Parathyroid adenoma (tissue), 2 donors: ENCODE data around the gene TBC1D7.

Experiments used
- H2AFZ ChIP-seq: fragments of 300-600 bp; sonication (generic); one replicate; pipeline ENCODE4 v1.7.0; 2017; ENCODE audit warnings: antibody characterized with exemption, mild to moderate bottlenecking
- H3K27ac ChIP-seq: fragments of 300-600 bp; sonication (generic); one replicate; pipeline ENCODE4 v1.7.0; 2017
- H3K27me3 ChIP-seq: fragments of 300-600 bp; sonication (generic); one replicate; pipeline ENCODE4 v1.7.0; 2017; ENCODE audit warnings: low read length; ENCODE audit not compliant: control insufficient read depth, insufficient read depth
- H3K36me3 ChIP-seq: fragments of 300-600 bp; sonication (generic); one replicate; pipeline ENCODE4 v1.7.0; 2017; ENCODE audit warnings: low read length; ENCODE audit not compliant: control insufficient read depth, insufficient read depth
- H3K4me1 ChIP-seq: fragments of 300-600 bp; sonication (generic); one replicate; pipeline ENCODE4 v1.7.0; 2017; ENCODE audit warnings: control low read depth
- H3K4me2 ChIP-seq: fragments of 300-600 bp; sonication (generic); one replicate; pipeline ENCODE4 v1.7.0; 2017; ENCODE audit warnings: low read length
- H3K4me3 ChIP-seq: fragments of 300-600 bp; sonication (generic); one replicate; pipeline ENCODE4 v1.7.0; 2017; ENCODE audit warnings: low read depth, low read length
- H3K79me2 ChIP-seq: fragments of 300-600 bp; sonication (generic); one replicate; pipeline ENCODE4 v1.7.0; 2017; ENCODE audit warnings: control low read depth
- H3K9ac ChIP-seq: fragments of 300-600 bp; sonication (generic); one replicate; pipeline ENCODE4 v1.7.0; 2017; ENCODE audit warnings: mild to moderate bottlenecking
- H3K9me3 ChIP-seq: fragments of 300-600 bp; sonication (generic); one replicate; pipeline ENCODE4 v1.7.0; 2017; ENCODE audit warnings: low read length; ENCODE audit not compliant: control insufficient read depth
- CTCF ChIP-seq: fragments of 300-600 bp; sonication (generic); IDR thresholded peaks from one replicate; pipeline ENCODE4 v1.7.0; 2017; ENCODE audit warnings: antibody characterized with exemption, mild to moderate bottlenecking
- donor health status: primary hyperparathyroidism.

Gene TBC1D7

GRCh38 chr6:13273931-13274706 is 54.2 kb downstream of the TBC1D7 start:
- no peak overlapping the region for H3K4me3 ChIP-seq
- H3K36me3 ChIP-seq = no peaks in the 10 kb centered on the region
- H3K9me3 ChIP-seq = no peaks in the 10 kb centered on the region
- H3K4me1 ChIP-seq = no peaks in the 10 kb centered on the region
- no peaks in the 10 kb centered on the region for H3K27me3 ChIP-seq
- TF ChIP-seq CTCF = no peak
- H3K27ac ChIP-seq = no peak overlapping the region
- H3K79me2 ChIP-seq = no peaks in the 10 kb centered on the region
- no peak overlapping the region for H3K4me2 ChIP-seq
- no peak overlapping the region for H2AFZ ChIP-seq
- no peak overlapping the region for H3K9ac ChIP-seq

- no peaks in the 10 kb centered on the region for H3K79me2 ChIP-seq
- no peaks in the 10 kb centered on the region for H3K27me3 ChIP-seq
- no peak overlapping the region for H3K4me2 ChIP-seq
- H2AFZ ChIP-seq = no peak overlapping the region
- H3K9me3 ChIP-seq = no peaks in the 10 kb centered on the region
- no peak for TF ChIP-seq CTCF
- no peak overlapping the region for H3K4me3 ChIP-seq
- no peak overlapping the region for H3K9ac ChIP-seq
- no peaks in the 10 kb centered on the region for H3K4me1 ChIP-seq
- H3K36me3 ChIP-seq = no peaks in the 10 kb centered on the region
- no peak overlapping the region for H3K27ac ChIP-seq
Observed at GRCh38 chr6:13273202-13273930, 55.0 kb downstream of the TBC1D7 start.

DNA sequence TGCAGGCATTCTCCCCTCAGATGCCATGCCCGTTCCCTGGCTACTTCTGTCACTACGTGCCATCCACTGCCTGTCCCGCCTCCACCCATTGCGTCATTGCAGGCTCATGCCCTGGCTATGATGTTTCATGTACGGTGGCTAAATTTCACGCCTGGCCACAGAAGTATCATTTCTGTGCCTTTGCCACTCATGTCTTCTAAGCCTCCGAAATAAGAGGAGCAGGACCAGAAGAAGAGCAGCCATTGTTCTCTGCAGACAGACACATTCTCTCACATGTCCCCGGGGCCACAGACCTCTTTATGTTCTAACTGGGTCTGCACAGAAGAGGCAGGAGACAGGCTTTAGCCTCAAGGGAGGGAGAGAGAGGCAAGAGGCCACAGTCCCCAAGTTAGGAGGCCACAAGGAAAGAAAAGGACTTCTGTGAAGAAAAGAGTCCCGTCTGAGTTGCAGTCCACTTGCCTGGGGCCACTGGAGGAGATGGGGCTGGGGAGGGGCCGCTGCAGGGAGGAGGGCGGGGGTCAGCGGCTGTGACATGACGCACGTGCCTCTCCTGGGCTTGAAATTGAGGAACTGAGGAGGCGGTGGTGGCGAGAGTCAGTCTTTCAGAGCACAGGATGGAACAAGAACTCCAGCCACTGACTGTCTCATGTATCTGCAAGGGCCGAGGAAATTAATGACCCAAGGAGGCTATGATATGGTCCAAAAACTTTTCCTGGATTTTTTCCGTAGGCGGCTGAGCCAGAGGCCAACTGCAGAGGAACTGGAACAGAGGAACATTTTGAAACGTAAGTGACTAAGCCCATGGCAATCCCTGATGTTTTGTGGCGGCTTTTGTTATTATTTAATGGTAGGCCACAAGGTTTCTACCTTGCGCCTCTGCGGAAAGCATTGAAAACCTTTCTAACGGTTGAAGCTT is 55.9 kb downstream of the TBC1D7 start:
- Histone ChIP-seq H3K4me1 (no peaks in the 10 kb centered on the region), H3K9ac (no peak overlapping the region), H3K4me3 (no peak overlapping the region), H3K79me2 (no peaks in the 10 kb centered on the region), H3K4me2 (no peak overlapping the region), H3K27ac (no peak overlapping the region), H3K36me3 (no peaks in the 10 kb centered on the region), H3K9me3 (no peaks in the 10 kb centered on the region), H2AFZ (no peak overlapping the region), H3K27me3 (no peaks in the 10 kb centered on the region)
- no peak for TF ChIP-seq CTCF

DNA sequence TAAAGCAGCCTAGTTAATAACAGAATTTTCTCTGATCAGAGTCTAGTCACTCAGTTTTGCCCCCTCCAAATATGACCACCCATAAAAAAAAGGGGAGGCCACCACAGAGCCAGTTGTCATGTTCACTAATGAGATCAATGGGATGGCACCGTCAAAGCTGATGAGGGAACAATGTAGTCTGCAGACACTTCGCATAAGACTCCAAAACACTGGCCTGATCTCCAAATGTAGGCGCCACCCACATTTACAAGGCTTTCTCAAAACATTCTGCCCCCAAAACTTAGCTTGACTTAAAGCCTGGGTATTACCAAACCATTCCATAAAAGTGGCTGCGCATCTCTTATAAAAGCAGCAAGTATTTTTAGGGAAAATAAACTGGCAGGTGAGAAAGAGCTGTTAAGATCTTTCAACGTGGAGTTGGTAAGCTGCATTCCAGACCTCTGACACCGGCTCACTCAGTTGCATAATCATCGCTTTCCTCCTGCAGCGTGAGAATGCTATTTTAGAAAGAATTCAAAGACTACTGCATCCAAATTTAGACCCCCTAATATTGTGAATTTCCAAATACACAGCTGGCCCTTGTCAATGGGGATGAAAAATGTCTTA is 59.3 kb downstream of the TBC1D7 start:
- H3K9me3 ChIP-seq = no peaks in the 10 kb centered on the region
- H3K79me2 ChIP-seq = no peaks in the 10 kb centered on the region
- H3K4me1 ChIP-seq = no peaks in the 10 kb centered on the region
- no peak overlapping the region for H3K4me3 ChIP-seq
- no peak for TF ChIP-seq CTCF
- H3K9ac ChIP-seq = no peak overlapping the region
- no peaks in the 10 kb centered on the region for H3K27me3 ChIP-seq
- peak overlapping the region; percentile 45 for H2AFZ ChIP-seq
- H3K4me2 ChIP-seq = no peak overlapping the region
- no peak overlapping the region for H3K27ac ChIP-seq
- H3K36me3 ChIP-seq = no peaks in the 10 kb centered on the region
